Measurements from ENCODE around the gene CACNA1H. TPM values are rescaled to one million over a fixed set of nuclear protein-coding genes. Genes with fewer than 3 reads are reported as not detected.

Gene CACNA1H
- total RNA-seq, 1 experiment from 2014 or later = 19.7 TPM

DNA sequence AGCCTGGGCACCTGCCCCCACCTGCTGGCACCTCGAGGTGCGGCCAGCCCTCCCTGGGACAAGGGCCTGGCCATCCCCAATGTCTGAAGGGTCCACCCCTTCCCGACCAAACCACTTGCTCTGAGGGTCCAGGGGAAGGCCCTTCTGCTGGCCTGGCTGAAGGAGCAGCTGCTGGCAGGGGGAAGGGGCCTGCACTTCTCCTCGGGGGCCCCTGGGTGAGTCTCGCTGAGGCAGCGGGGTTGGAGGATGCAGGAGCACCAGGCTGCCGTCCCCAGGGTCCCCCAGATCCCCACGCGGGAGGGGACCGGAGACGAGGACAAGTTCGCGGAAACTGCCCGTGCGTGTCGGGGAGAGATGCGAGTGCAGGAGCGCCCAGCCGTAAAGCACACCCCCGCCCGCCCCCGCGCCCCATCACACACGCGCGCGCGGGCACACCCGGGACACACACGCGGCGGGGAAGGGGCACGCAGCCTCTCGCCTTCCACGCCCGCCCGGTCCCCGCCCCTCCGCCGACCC, 725 bp upstream of the CACNA1H start:
- TF ChIP-seq, protein P1, sequence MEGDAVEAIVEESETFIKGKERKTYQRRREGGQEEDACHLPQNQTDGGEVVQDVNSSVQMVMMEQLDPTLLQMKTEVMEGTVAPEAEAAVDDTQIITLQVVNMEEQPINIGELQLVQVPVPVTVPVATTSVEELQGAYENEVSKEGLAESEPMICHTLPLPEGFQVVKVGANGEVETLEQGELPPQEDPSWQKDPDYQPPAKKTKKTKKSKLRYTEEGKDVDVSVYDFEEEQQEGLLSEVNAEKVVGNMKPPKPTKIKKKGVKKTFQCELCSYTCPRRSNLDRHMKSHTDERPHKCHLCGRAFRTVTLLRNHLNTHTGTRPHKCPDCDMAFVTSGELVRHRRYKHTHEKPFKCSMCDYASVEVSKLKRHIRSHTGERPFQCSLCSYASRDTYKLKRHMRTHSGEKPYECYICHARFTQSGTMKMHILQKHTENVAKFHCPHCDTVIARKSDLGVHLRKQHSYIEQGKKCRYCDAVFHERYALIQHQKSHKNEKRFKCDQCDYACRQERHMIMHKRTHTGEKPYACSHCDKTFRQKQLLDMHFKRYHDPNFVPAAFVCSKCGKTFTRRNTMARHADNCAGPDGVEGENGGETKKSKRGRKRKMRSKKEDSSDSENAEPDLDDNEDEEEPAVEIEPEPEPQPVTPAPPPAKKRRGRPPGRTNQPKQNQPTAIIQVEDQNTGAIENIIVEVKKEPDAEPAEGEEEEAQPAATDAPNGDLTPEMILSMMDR (conservative IDR thresholded peaks at IDR 0.05; ENCODE audit: low read depth, low read length) = no peak
- TF ChIP-seq EZH2 (IDR thresholded peaks at IDR 0.05; ENCODE audit: borderline replicate concordance, low read depth, low read length, poor library complexity, severe bottlenecking) = no peak
- Histone ChIP-seq H3K4me3 (ENCODE audit: low read depth, low read length, poor library complexity, severe bottlenecking) (peak overlapping the region; percentile 47), H3K36me3 (ENCODE audit: insufficient read depth, low read length, poor library complexity, severe bottlenecking) (no peaks in the 10 kb centered on the region), H3K9me3 (ENCODE audit: low read depth, low read length, poor library complexity, severe bottlenecking) (no peaks in the 10 kb centered on the region), H3K4me1 (ENCODE audit: insufficient read depth, low read length, poor library complexity, severe bottlenecking) (peaks cover 36% of the 10 kb centered on the region), H3K27ac (ENCODE audit: low read depth, low read length, poor library complexity, severe bottlenecking) (peak overlapping the region; percentile 55), H3K27me3 (replicated peaks; ENCODE audit: insufficient read depth, low read depth, low read length, poor library complexity) (no peaks in the 10 kb centered on the region)
- POLR2A ChIA-PET (ENCODE audit: low non-redundant PET) = no interaction called here
- intact Hi-C loops (cut with micrococcal nuclease; ENCODE audit: unreplicated experiment) = no loop called here
- BruUV-seq (replicated peaks) = no TSS peak
- CTCF ChIA-PET = no interaction called here
- DNase-seq (ENCODE audit: low spot score) = peak; percentile 51

- Histone ChIP-seq H3K36me3 (ENCODE audit: insufficient read depth, low read length, poor library complexity, severe bottlenecking) (no peaks in the 10 kb centered on the region), H3K9me3 (ENCODE audit: low read depth, low read length, poor library complexity, severe bottlenecking) (no peaks in the 10 kb centered on the region), H3K4me3 (ENCODE audit: low read depth, low read length, poor library complexity, severe bottlenecking) (peak overlapping the region; percentile 63), H3K4me1 (ENCODE audit: insufficient read depth, low read length, poor library complexity, severe bottlenecking) (peaks cover 50% of the 10 kb centered on the region), H3K27ac (ENCODE audit: low read depth, low read length, poor library complexity, severe bottlenecking) (peak overlapping the region; percentile 60), H3K27me3 (replicated peaks; ENCODE audit: insufficient read depth, low read depth, low read length, poor library complexity) (no peaks in the 10 kb centered on the region)
- BruUV-seq (replicated peaks) = no TSS peak
- intact Hi-C loops (cut with micrococcal nuclease; ENCODE audit: unreplicated experiment) = no loop called here
- no peak for DNase-seq (ENCODE audit: low spot score)
- no peak for TF ChIP-seq EZH2 (IDR thresholded peaks at IDR 0.05; ENCODE audit: borderline replicate concordance, low read depth, low read length, poor library complexity, severe bottlenecking)
- TF ChIP-seq, protein P1 (conservative IDR thresholded peaks at IDR 0.05; ENCODE audit: low read depth, low read length) = no peak
- CTCF ChIA-PET = no interaction called here
- POLR2A ChIA-PET (ENCODE audit: low non-redundant PET) = no interaction called here
Observed at GRCh38 chr16:1153480-1154160, 714 bp downstream of the CACNA1H start.

GRCh38 chr16:1154291-1154886, 1.5 kb downstream of the CACNA1H start:
- BruUV-seq (replicated peaks) = no TSS peak
- H3K4me3 ChIP-seq (ENCODE audit: low read depth, low read length, poor library complexity, severe bottlenecking) = peak overlapping the region; percentile 63
- POLR2A ChIA-PET (ENCODE audit: low non-redundant PET) = no interaction called here
- DNase-seq (ENCODE audit: low spot score) = no peak
- no peaks in the 10 kb centered on the region for H3K27me3 ChIP-seq (replicated peaks; ENCODE audit: insufficient read depth, low read depth, low read length, poor library complexity)
- H3K9me3 ChIP-seq (ENCODE audit: low read depth, low read length, poor library complexity, severe bottlenecking) = no peaks in the 10 kb centered on the region
- H3K4me1 ChIP-seq (ENCODE audit: insufficient read depth, low read length, poor library complexity, severe bottlenecking) = peaks cover 58% of the 10 kb centered on the region
- intact Hi-C loops (cut with micrococcal nuclease; ENCODE audit: unreplicated experiment) = no loop called here
- H3K27ac ChIP-seq (ENCODE audit: low read depth, low read length, poor library complexity, severe bottlenecking) = peak overlapping the region; percentile 60
- TF ChIP-seq, protein P1 (conservative IDR thresholded peaks at IDR 0.05; ENCODE audit: low read depth, low read length) = no peak
- no peaks in the 10 kb centered on the region for H3K36me3 ChIP-seq (ENCODE audit: insufficient read depth, low read length, poor library complexity, severe bottlenecking)
- CTCF ChIA-PET = no interaction called here

Data from A673 (cell line).